Esophagus muscularis mucosa (tissue), 4 donors: ENCODE results near the gene DRG1. TPM values are rescaled to one million over a fixed set of nuclear protein-coding genes. Genes with fewer than 3 reads are reported as not detected.

Experiments used
- DNase-seq: peaks from one replicate; pipeline ENCODE4 v3.0.0-alpha.2; 2017; ENCODE audit errors: extremely low spot score
- H3K27ac ChIP-seq, 4 donors: fragments of 200-600 bp; sonication (generic); replicated peaks in 1 of 4; 1 replicate in 3 of 4; 2 replicates in 1 of 4; pipeline ENCODE4 v1.5.1; 2016 to 2019; ENCODE audit warnings: mild to moderate bottlenecking in 1 of 4
- H3K27me3 ChIP-seq, 4 donors: fragments of 200-600 bp; sonication (generic); one replicate each; pipeline versions ENCODE4 v1.5.1 to v1.6.0; 2016 to 2019
- H3K36me3 ChIP-seq, 4 donors: fragments of 200-600 bp; sonication (generic); one replicate each; pipeline ENCODE4 v1.5.1; 2016 to 2019
- H3K4me1 ChIP-seq, 4 donors: fragments of 200-600 bp; sonication (generic); one replicate each; pipeline ENCODE4 v1.5.1; 2016 to 2019
- H3K4me3 ChIP-seq, 4 donors: fragments of 200-600 bp; sonication (generic); 1 replicate in 2 of 4; 2 replicates in 2 of 4; pipeline ENCODE4 v1.5.1; 2016 to 2019; ENCODE audit warnings: mild to moderate bottlenecking in 4 of 4, moderate library complexity in 1 of 4
- H3K9me3 ChIP-seq, 4 donors: fragments of 200-600 bp; sonication (generic); 1 replicate in 3 of 4; 2 replicates in 1 of 4; pipeline ENCODE4 v1.5.1; 2016 to 2019
- CTCF ChIP-seq, 3 experiments: fragments of 200-600 bp in 2 of 3; fragments of 450-650 bp in 1 of 3; sonication (generic) in 2 of 3; IDR thresholded peaks; one replicate each; pipeline ENCODE4 v1.5.1; 2017 to 2019; ENCODE audit warnings: antibody characterized with exemption in 3 of 3, mild to moderate bottlenecking in 2 of 3, moderate library complexity in 1 of 3
- EP300 ChIP-seq: sonication (generic); formaldehyde crosslinking; IDR thresholded peaks from one replicate; pipeline ENCODE4 v1.6.1; 2017; ENCODE audit warnings: antibody characterized with exemption
- POLR2A ChIP-seq: fragments of 450-650 bp; IDR thresholded peaks from one replicate; pipeline ENCODE4 v1.6.1; 2017; ENCODE audit warnings: antibody characterized with exemption, moderate library complexity, mild to moderate bottlenecking, low read depth
- POLR2AphosphoS5 ChIP-seq, 2 donors: sonication (generic); formaldehyde crosslinking; IDR thresholded peaks; one replicate each; pipeline ENCODE4 v1.6.1; 2017; ENCODE audit warnings: antibody characterized with exemption in 2 of 2
- WGBS: methylation state at CpG from one replicate; pipeline ENCODE4 v1.1.5; 2018; 5-methylcytosine and 5-hydroxymethylcytosine counted together
- intact Hi-C: fragments of 100-400 bp; cut with DNase I; formaldehyde crosslinking; loops from one replicate; pipeline ENCODE4 v1.15.1; 2023
- total RNA-seq, 4 donors: library from RNA; depleted of rRNA; stranded (reverse); fragments of >200 nt; gene quantifications; one replicate each; pipeline versions ENCODE4 v1.1.0 to v1.2.1, GENCODE V29; 2016

The DRG1 gene
- 10 to 100 TPM; 38.3 to 61.0 (median 53.0) TPM for total RNA-seq

GRCh38 chr22:31399211-31400022 is at the start of gene DRG1:
Gene DRG1 (plus strand): TSS chr22:31399604. CDS start chr22:31399684, 80 bp downstream.
- H3K4me1 ChIP-seq, result peaks cover 12 to 30% (median 21%) of the 10 kb centered on the region in 4 donors
- peaks cover 14 to 34% (median 28%) of the 10 kb centered on the region in 4 donors for H3K36me3 ChIP-seq
- peak; percentile 98 for DNase-seq
- peak within 1 kb of the TSS; percentile 84 to 91 (median 85) for H3K27ac ChIP-seq
- H3K9me3 ChIP-seq, result no peaks in the 10 kb centered on the region
- peak in 1 of 3 experiments; percentile 26 for TF ChIP-seq CTCF (IDR thresholded peaks at IDR 0.05)
- peak; percentile 96 to 99 for TF ChIP-seq POLR2AphosphoS5 (IDR thresholded peaks at IDR 0.05)
- TF ChIP-seq EP300, result no peak
- TF ChIP-seq POLR2A, result peak; percentile 91
- WGBS, result 1% methylated on average over 60 of the region's 72 CpGs
- H3K27me3 ChIP-seq, result no peaks in the 10 kb centered on the region
- intact Hi-C loops, result loop anchor here (2.0 kb wide), 1 partner anchor 53 kb away; the partner anchor contains the start of gene PATZ1
- H3K4me3 ChIP-seq, result peak within 1 kb of the TSS; percentile 69 to 87 (median 76)

- Histone ChIP-seq H3K36me3 (no peaks in the 10 kb centered on the region), H3K4me3 (no peak overlapping the region), H3K27me3 (peaks cover 0 to 3% (median 0%) of the 10 kb centered on the region in 4 donors), H3K27ac (no peak overlapping the region), H3K9me3 (no peaks in the 10 kb centered on the region), H3K4me1 (peaks cover 8 to 26% (median 15%) of the 10 kb centered on the region in 4 donors)
- TF ChIP-seq EP300 (no peak), POLR2AphosphoS5 (IDR thresholded peaks at IDR 0.05) (no peak), POLR2A (no peak), CTCF (IDR thresholded peaks at IDR 0.05) (no peak)
- intact Hi-C loops, result loop anchor here (10.0 kb wide), 1 partner anchor 275 kb away; no protein-coding TSS in a partner anchor
- DNase-seq, result no peak
Observed at GRCh38 chr22:31349960-31350359, 49.4 kb upstream of the DRG1 start.

- Histone ChIP-seq H3K4me3 (no peak overlapping the region), H3K36me3 (no peaks in the 10 kb centered on the region), H3K27ac (no peak overlapping the region), H3K27me3 (peaks cover 0 to 8% (median 0%) of the 10 kb centered on the region in 4 donors), H3K4me1 (peaks cover 4 to 21% (median 10%) of the 10 kb centered on the region in 4 donors), H3K9me3 (no peaks in the 10 kb centered on the region)
- intact Hi-C loops, result no loop called here
- WGBS, result 71% methylated on average over 8 of the region's 8 CpGs
- TF ChIP-seq POLR2AphosphoS5 (IDR thresholded peaks at IDR 0.05), result no peak
- TF ChIP-seq POLR2A, result no peak
- TF ChIP-seq CTCF (IDR thresholded peaks at IDR 0.05), result no peak
- TF ChIP-seq EP300, result no peak
- DNase-seq, result no peak
Observed at GRCh38 chr22:31350410-31350863, 49.0 kb upstream of the DRG1 start.

GRCh38 chr22:31354515-31354914 is 44.9 kb upstream of the DRG1 start:
- H3K9me3 ChIP-seq, result no peaks in the 10 kb centered on the region
- no peaks in the 10 kb centered on the region for H3K4me1 ChIP-seq
- H3K36me3 ChIP-seq, result no peaks in the 10 kb centered on the region
- TF ChIP-seq EP300, result no peak
- TF ChIP-seq POLR2AphosphoS5 (IDR thresholded peaks at IDR 0.05), result no peak
- no peak for TF ChIP-seq POLR2A
- TF ChIP-seq CTCF (IDR thresholded peaks at IDR 0.05), result no peak
- no peak overlapping the region for H3K27ac ChIP-seq
- WGBS, result 77% methylated on average over 5 of the region's 5 CpGs
- H3K4me3 ChIP-seq, result no peak overlapping the region
- DNase-seq, result no peak
- intact Hi-C loops, result no loop called here
- peaks cover 0 to 23% (median 0%) of the 10 kb centered on the region in 4 donors for H3K27me3 ChIP-seq
